ENCODE measurements around the gene CPNE5. TPM values are rescaled to one million over a fixed set of nuclear protein-coding genes. Genes with fewer than 3 reads are reported as not detected.

The CPNE5 gene
- total and polyA plus RNA-seq, 2 of the 4 experiments (the other 2 are of a cell fraction): 0.07 TPM; not detected in 1

DNA sequence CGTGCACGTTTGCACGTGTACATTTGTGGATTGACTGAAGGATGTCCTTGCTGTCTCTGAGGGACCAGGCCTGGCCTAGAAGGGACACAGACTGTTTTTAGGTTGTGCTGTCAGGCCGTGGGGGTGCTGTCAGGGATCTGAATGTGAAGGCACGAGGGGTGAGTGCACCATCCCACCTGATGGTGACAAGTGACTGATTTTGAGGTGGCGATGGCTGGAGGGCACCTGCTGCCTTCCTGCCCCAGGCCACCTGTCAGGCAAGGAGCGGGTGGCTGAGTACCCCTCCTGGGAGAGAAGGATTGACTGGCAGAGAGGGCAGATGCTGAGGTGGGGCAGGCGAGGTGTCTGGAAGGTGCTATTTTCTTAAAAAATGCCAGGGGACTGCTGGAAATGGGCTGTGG lies 140.4 kb downstream of the CPNE5 start:
- Histone ChIP-seq H3K9ac (ENCODE audit: low read depth, low read length) (no peak overlapping the region), H4K20me1 (ENCODE audit: insufficient read depth, low read length) (no peaks in the 10 kb centered on the region), H3K23ac (ENCODE audit: low read depth, low read length) (no peak overlapping the region), H3K27me3 (ENCODE audit: control insufficient read depth, insufficient read depth, low read length) (peaks cover 19% of the 10 kb centered on the region), H3K27ac (ENCODE audit: insufficient read depth, low read length) (no peak overlapping the region), H2AFZ (replicated peaks; ENCODE audit: low read length, poor library complexity) (no peak overlapping the region), H2BK120ac (ENCODE audit: low read depth, low read length) (no peak overlapping the region), H2BK5ac (ENCODE audit: low read depth, low read length, poor library complexity, severe bottlenecking) (no peak overlapping the region), H3K4me1 (ENCODE audit: control insufficient read depth, insufficient read depth, low read length) (no peaks in the 10 kb centered on the region), H3K14ac (replicated peaks; ENCODE audit: low read depth, low read length) (no peak overlapping the region), H4K5ac (ENCODE audit: low read depth, low read length) (no peak overlapping the region), H3K4ac (ENCODE audit: low read depth, low read length) (no peak overlapping the region), H3K9me1 (ENCODE audit: insufficient read depth, low read length) (peaks cover 3% of the 10 kb centered on the region; the same call in 1 of the 2 replicates), H3K36me3 (ENCODE audit: control insufficient read depth, insufficient read depth, low read length) (no peaks in the 10 kb centered on the region), H3K9me3 (ENCODE audit: control insufficient read depth, insufficient read depth, low read length) (peaks cover 3% of the 10 kb centered on the region), H2AK9ac (replicated peaks; ENCODE audit: low read depth, low read length, poor library complexity) (peak overlapping the region; percentile 38), H3K79me1 (ENCODE audit: low read depth in 1 of 2, low read length in 2 of 2) (no peaks in the 10 kb centered on the region), H2BK20ac (ENCODE audit: low read depth, low read length) (no peak overlapping the region), H4K91ac (ENCODE audit: insufficient read depth, low read depth, low read length) (no peak overlapping the region), H3K18ac (ENCODE audit: low read depth, low read length) (no peak overlapping the region), H3K4me3 (ENCODE audit: insufficient read depth, low read depth, low read length) (no peak overlapping the region), H2AK5ac (ENCODE audit: low read depth, low read length) (no peak overlapping the region; the same call in 1 of the 2 replicates), H3K4me2 (ENCODE audit: low read depth, low read length) (no peak overlapping the region), H4K8ac (ENCODE audit: low read depth in 2 of 2, low read length in 2 of 2) (no peak overlapping the region), H3K56ac (ENCODE audit: extremely low read depth, insufficient read depth, low read length) (no peak overlapping the region), H2BK15ac (ENCODE audit: low read depth, low read length) (no peak overlapping the region)
- in situ Hi-C loops (cut with MboI; ENCODE audit: low sequenced_read_pairs) (no loop called here), dilution Hi-C loops (cut with HindIII; ENCODE audit: low sequenced_read_pairs, unreplicated experiment) (no loop called here), intact Hi-C loops (cut with micrococcal nuclease) (no loop called here)
- ATAC-seq (ENCODE audit: low read depth): no peak
- BruUV-seq (replicated peaks): no TSS peak
- POLR2A ChIA-PET (ENCODE audit: unreplicated experiment): no interaction called here
- CTCF ChIA-PET: no interaction called here
- TF ChIP-seq SMC3 (IDR thresholded peaks at IDR 0.05; ENCODE audit: low read depth, low read length) (no peak), MAFK (IDR thresholded peaks at IDR 0.05; ENCODE audit: low read depth, low read length) (no peak), NFE2L2 (IDR thresholded peaks at IDR 0.05; ENCODE audit: low read depth, low read length) (no peak), RAD21 (IDR thresholded peaks at IDR 0.05; ENCODE audit: low read length) (no peak), MXI1 (IDR thresholded peaks at IDR 0.05; ENCODE audit: borderline replicate concordance, low read depth, low read length) (no peak), MAZ (IDR thresholded peaks at IDR 0.05; ENCODE audit: borderline replicate concordance, low read depth, low read length) (no peak), CHD1 (IDR thresholded peaks at IDR 0.05; ENCODE audit: low read depth, low read length) (no peak), CEBPB (IDR thresholded peaks at IDR 0.05; ENCODE audit: low read depth, low read length) (no peak), RFX5 (IDR thresholded peaks at IDR 0.05; ENCODE audit: low read depth, low read length) (no peak)
- DNase-seq: no peak
- 57% methylated on average over 4 of the region's 8 CpGs; no CpG with 5 or more reads in 1 of the 2 experiments for WGBS, 2 experiments (ENCODE audit: extremely low coverage in 2 of 2, insufficient read length in 1 of 2)
